Body of pancreas (tissue), 4 donors: ENCODE data around the gene DNAAF2. TPM values are rescaled to one million over a fixed set of nuclear protein-coding genes. Genes with fewer than 3 reads are reported as not detected.
"Not testable (repeated sequence)": the region's sequence is repeated elsewhere in the genome, so short reads cannot be mapped to it uniquely, and the experiment has no call there.

Source experiments
- ATAC-seq: fragments of 150-250 bp; one replicate; pipeline ENCODE4 v1.9.1; 2016
- DNase-seq, 4 donors: peaks; one replicate each; pipeline ENCODE4 v3.0.0-alpha.2; 2019
- H3K27ac ChIP-seq, 4 donors: fragments of 200-600 bp; sonication (generic); 1 replicate in 3 of 4; 2 replicates in 1 of 4; pipeline versions ENCODE4 v1.5.1 to v1.6.1; 2016 to 2019; ENCODE audit warnings: mild to moderate bottlenecking in 1 of 4, mixed read lengths in 1 of 4, moderate library complexity in 1 of 4
- H3K27me3 ChIP-seq, 2 donors: fragments of 200-600 bp; sonication (generic); one replicate each; pipeline ENCODE4 v1.6.0; 2016; ENCODE audit warnings: mild to moderate bottlenecking in 1 of 2
- H3K36me3 ChIP-seq, 2 donors: fragments of 200-600 bp; sonication (generic); replicated peaks in 1 of 2; 2 replicates each; pipeline ENCODE4 v1.5.1; 2016; ENCODE audit warnings: low read depth in 2 of 2; ENCODE audit not compliant: insufficient read depth in 1 of 2
- H3K4me1 ChIP-seq: fragments of 200-600 bp; sonication (generic); one replicate; pipeline ENCODE4 v1.6.0; 2016
- H3K4me3 ChIP-seq, 2 donors: fragments of 200-600 bp; sonication (generic); 1 replicate in 1 of 2; 2 replicates in 1 of 2; pipeline ENCODE4 v1.5.1; 2016 to 2019
- H3K9me3 ChIP-seq, 3 donors: fragments of 200-600 bp; sonication (generic); 1 replicate in 2 of 3; 2 replicates in 1 of 3; pipeline ENCODE4 v1.5.1; 2016
- POLR2A ChIP-seq, 3 donors: fragments of 450-650 bp; IDR thresholded peaks; one replicate each; pipeline ENCODE4 v1.6.1; 2016; ENCODE audit warnings: antibody characterized with exemption in 3 of 3, mild to moderate bottlenecking in 2 of 3
- WGBS, 2 donors: methylation state at CpG; one replicate each; pipeline ENCODE4 v1.1.5; 2017; 5-methylcytosine and 5-hydroxymethylcytosine counted together
- intact Hi-C: fragments of 100-400 bp; cut with DNase I; formaldehyde crosslinking; loops from one replicate; pipeline ENCODE4 v1.15.1; 2023
- total RNA-seq, 2 donors: library from RNA; depleted of rRNA; stranded (reverse); fragments of >200 nt; gene quantifications; one replicate each; pipeline ENCODE4 v1.1.0, GENCODE V29; 2016
- TF ChIP-seq, protein P1 (sequence below), 7 experiments: fragments of 450-650 bp in 4 of 7; fragments of 200-600 bp in 3 of 7; sonication (generic) in 3 of 7; IDR thresholded peaks; one replicate each; pipeline ENCODE4 v1.5.1; 2016 to 2019; ENCODE audit warnings: antibody characterized with exemption in 7 of 7

DNAAF2 gene
- total RNA-seq, 2 donors from 2014 or later = 14.8 to 18.5 TPM

- Histone ChIP-seq H3K27ac (no peak overlapping the region), H3K27me3 (no peaks in the 10 kb centered on the region), H3K36me3 (no peaks in the 10 kb centered on the region), H3K9me3 (no peaks in the 10 kb centered on the region), H3K4me3 (no peak overlapping the region), H3K4me1 (peaks cover 20% of the 10 kb centered on the region)
- TF ChIP-seq POLR2A (IDR thresholded peaks at IDR 0.05) = no peak
- TF ChIP-seq, protein P1, sequence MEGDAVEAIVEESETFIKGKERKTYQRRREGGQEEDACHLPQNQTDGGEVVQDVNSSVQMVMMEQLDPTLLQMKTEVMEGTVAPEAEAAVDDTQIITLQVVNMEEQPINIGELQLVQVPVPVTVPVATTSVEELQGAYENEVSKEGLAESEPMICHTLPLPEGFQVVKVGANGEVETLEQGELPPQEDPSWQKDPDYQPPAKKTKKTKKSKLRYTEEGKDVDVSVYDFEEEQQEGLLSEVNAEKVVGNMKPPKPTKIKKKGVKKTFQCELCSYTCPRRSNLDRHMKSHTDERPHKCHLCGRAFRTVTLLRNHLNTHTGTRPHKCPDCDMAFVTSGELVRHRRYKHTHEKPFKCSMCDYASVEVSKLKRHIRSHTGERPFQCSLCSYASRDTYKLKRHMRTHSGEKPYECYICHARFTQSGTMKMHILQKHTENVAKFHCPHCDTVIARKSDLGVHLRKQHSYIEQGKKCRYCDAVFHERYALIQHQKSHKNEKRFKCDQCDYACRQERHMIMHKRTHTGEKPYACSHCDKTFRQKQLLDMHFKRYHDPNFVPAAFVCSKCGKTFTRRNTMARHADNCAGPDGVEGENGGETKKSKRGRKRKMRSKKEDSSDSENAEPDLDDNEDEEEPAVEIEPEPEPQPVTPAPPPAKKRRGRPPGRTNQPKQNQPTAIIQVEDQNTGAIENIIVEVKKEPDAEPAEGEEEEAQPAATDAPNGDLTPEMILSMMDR (IDR thresholded peaks at IDR 0.05) = no peak
- no peak for ATAC-seq
- DNase-seq = no peak
- intact Hi-C loops = no loop called here
- 77 to 78% methylated on average over 3 of the region's 3 CpGs for WGBS, 2 donors
These were observed 42.0 kb downstream of the DNAAF2 start for GRCh38 chr14:49593016-49593415.

DNA sequence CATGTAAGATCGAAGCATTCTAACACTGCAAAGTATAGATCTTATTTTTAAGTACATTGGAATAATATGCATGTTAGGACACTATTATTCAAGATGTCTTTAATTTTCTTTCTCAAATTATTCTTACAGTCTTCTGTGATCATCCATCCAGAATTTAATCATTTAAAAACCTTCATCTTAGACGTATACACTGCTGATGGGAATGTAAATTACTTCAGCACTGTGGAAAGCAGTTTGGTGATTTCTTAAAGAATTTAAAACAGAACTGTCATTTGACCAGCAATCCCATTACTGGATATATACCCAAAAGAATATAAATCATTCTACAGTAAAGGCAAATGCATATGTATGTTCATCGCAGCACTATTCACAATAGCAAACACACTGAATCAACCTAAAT lies 45.7 kb downstream of the DNAAF2 start:
- intact Hi-C loops = no loop called here
- Histone ChIP-seq H3K4me1 (peaks cover 15% of the 10 kb centered on the region), H3K27ac (no peak overlapping the region), H3K36me3 (no peaks in the 10 kb centered on the region), H3K4me3 (no peak overlapping the region), H3K27me3 (no peaks in the 10 kb centered on the region), H3K9me3 (no peaks in the 10 kb centered on the region)
- DNase-seq (no peak), ATAC-seq (no peak)
- TF ChIP-seq, protein P1 (IDR thresholded peaks at IDR 0.05) = no peak
- TF ChIP-seq POLR2A (IDR thresholded peaks at IDR 0.05) = no peak
- 85 to 88% methylated on average over 3 of the region's 3 CpGs for WGBS, 2 donors

- H3K4me3 ChIP-seq = no peak overlapping the region
- H3K27me3 ChIP-seq = no peaks in the 10 kb centered on the region
- DNase-seq (no peak), ATAC-seq (peak; percentile 59)
- peak overlapping the region; percentile 93 to 97 (median 95) for H3K27ac ChIP-seq
- no peaks in the 10 kb centered on the region for H3K36me3 ChIP-seq
- H3K4me1 ChIP-seq = peaks cover 34% of the 10 kb centered on the region
- no peak for TF ChIP-seq POLR2A (IDR thresholded peaks at IDR 0.05)
- TF ChIP-seq, protein P1 (IDR thresholded peaks at IDR 0.05) = peak; percentile 74 to 98 (median 95)
- 0 to 2% methylated on average over 11 to 16 of the region's 21 CpGs for WGBS, 2 donors
- H3K9me3 ChIP-seq = no peaks in the 10 kb centered on the region
- intact Hi-C loops = no loop called here
These were observed 48.2 kb downstream of the DNAAF2 start for GRCh38 chr14:49586673-49587460.

GRCh38 chr14:49585803-49586672 lies 49.0 kb downstream of the DNAAF2 start, which contains the start of gene RPS29:
RPS29 (minus strand) TSS chr14:49586380; CDS start chr14:49586346, 34 bp downstream.
- Histone ChIP-seq H3K4me3 (peak within 1 kb of the TSS; percentile 90 to 96), H3K4me1 (peaks cover 34% of the 10 kb centered on the region), H3K27me3 (no peaks in the 10 kb centered on the region), H3K27ac (peak within 1 kb of the TSS; percentile 93 to 97 (median 95)), H3K9me3 (no peaks in the 10 kb centered on the region), H3K36me3 (no peaks in the 10 kb centered on the region)
- DNase-seq = peak; percentile 98 to 99 (median 99)
- WGBS, 2 donors = 0% methylated on average over 34 to 54 of the region's 55 CpGs
- TF ChIP-seq, protein P1 (IDR thresholded peaks at IDR 0.05) = peak in 1 of 7 experiments; percentile 14
- TF ChIP-seq POLR2A (IDR thresholded peaks at IDR 0.05) = peak; percentile 80 to 98 (median 98)
- peak; percentile 95 for ATAC-seq
- intact Hi-C loops = no loop called here

- 11 to 12% methylated on average over 25 to 32 of the region's 32 CpGs for WGBS, 2 donors
- not testable (repeated sequence) for H3K36me3 ChIP-seq
- peak overlapping the region in 3 of 4 donors; percentile 93 to 97 (median 96) for H3K27ac ChIP-seq
These were observed 49.9 kb downstream of the DNAAF2 start for GRCh38 chr14:49584981-49585640.

More at GRCh38 chr14:49584981-49585640, 49.9 kb downstream of the DNAAF2 start:
- H3K9me3 ChIP-seq, intact Hi-C loops, ATAC-seq, H3K27me3 ChIP-seq, DNase-seq: not testable (repeated sequence)
- Histone ChIP-seq H3K4me1 (peaks cover 34% of the 10 kb centered on the region), H3K4me3 (peak overlapping the region; percentile 90 to 96)
